GM23338 (cell line): ENCODE data around the gene ZNF641.

Experiments used
- CREB1 ChIP-seq: fragments of 250-450 bp; sonication (Bioruptor Pico); IDR thresholded peaks from 2 replicates; pipeline ENCODE4 v1.5.0; 2020; ENCODE audit warnings: low read depth, mild to moderate bottlenecking, moderate library complexity
- EZH2 ChIP-seq: fragments of 200-600 bp; sonication (generic); IDR thresholded peaks from one replicate; pipeline ENCODE4 v1.8.0; 2017; ENCODE audit warnings: antibody characterized with exemption, mild to moderate bottlenecking, low read depth; ENCODE audit not compliant: unreplicated experiment
- EZH2phosphoT487 ChIP-seq: fragments of 200-600 bp; sonication (generic); IDR thresholded peaks from one replicate; pipeline ENCODE4 v1.8.1; 2018; ENCODE audit warnings: antibody characterized with exemption; ENCODE audit not compliant: unreplicated experiment
- JUNB ChIP-seq: IDR thresholded peaks from one replicate; pipeline ENCODE4 v1.6.1; 2016; ENCODE audit warnings: antibody characterized with exemption; ENCODE audit not compliant: unreplicated experiment
- NANOG ChIP-seq: IDR thresholded peaks from 2 replicates; pipeline ENCODE4 v1.6.1; 2016; ENCODE audit warnings: antibody characterized with exemption, borderline replicate concordance
- POLR2AphosphoS5 ChIP-seq: IDR thresholded peaks from 2 replicates; pipeline ENCODE4 v1.6.1; 2016; ENCODE audit warnings: antibody characterized with exemption, low read depth
- REST ChIP-seq: IDR thresholded peaks from one replicate; pipeline ENCODE4 v1.6.1; 2018; ENCODE audit warnings: antibody characterized with exemption; ENCODE audit not compliant: unreplicated experiment
- STAT1 ChIP-seq: IDR thresholded peaks from one replicate; pipeline ENCODE4 v1.6.1; 2016; ENCODE audit warnings: antibody characterized with exemption; ENCODE audit not compliant: unreplicated experiment
- ZNF114 ChIP-seq: fragments of 250-450 bp; sonication (Bioruptor Pico); IDR thresholded peaks from 2 replicates; pipeline ENCODE4 v1.5.0; 2020; ENCODE audit warnings: mild to moderate bottlenecking, moderate library complexity
- ZNF331 ChIP-seq: fragments of 250-450 bp; sonication (Bioruptor Pico); IDR thresholded peaks from 2 replicates; pipeline ENCODE4 v1.5.0; 2020; ENCODE audit warnings: low read depth, mild to moderate bottlenecking, moderate library complexity
- ZNF462 ChIP-seq: fragments of 250-450 bp; sonication (Bioruptor Pico); IDR thresholded peaks from 2 replicates; pipeline ENCODE4 v1.5.0; 2020; ENCODE audit warnings: mild to moderate bottlenecking, moderate library complexity
- TF ChIP-seq, protein P1 (sequence below), 2 experiments: fragments of 200-600 bp in 1 of 2; sonication (generic) in 1 of 2; conservative IDR thresholded peaks; 2 replicates each; pipeline versions ENCODE4 v1.5.1 to v1.6.1; 2016 to 2017; ENCODE audit warnings: antibody characterized with exemption in 2 of 2, low read depth in 2 of 2, mild to moderate bottlenecking in 2 of 2, moderate library complexity in 1 of 2

- TF ChIP-seq CREB1 (CRISPR knock-in tag) (no peak), EZH2 (no peak), REST (no peak), JUNB (no peak), NANOG (no peak), POLR2AphosphoS5 (no peak), EZH2phosphoT487 (no peak), ZNF331 (CRISPR knock-in tag) (no peak), ZNF114 (CRISPR knock-in tag) (no peak), STAT1 (no peak), ZNF462 (CRISPR knock-in tag) (no peak)
- TF ChIP-seq, protein P1, sequence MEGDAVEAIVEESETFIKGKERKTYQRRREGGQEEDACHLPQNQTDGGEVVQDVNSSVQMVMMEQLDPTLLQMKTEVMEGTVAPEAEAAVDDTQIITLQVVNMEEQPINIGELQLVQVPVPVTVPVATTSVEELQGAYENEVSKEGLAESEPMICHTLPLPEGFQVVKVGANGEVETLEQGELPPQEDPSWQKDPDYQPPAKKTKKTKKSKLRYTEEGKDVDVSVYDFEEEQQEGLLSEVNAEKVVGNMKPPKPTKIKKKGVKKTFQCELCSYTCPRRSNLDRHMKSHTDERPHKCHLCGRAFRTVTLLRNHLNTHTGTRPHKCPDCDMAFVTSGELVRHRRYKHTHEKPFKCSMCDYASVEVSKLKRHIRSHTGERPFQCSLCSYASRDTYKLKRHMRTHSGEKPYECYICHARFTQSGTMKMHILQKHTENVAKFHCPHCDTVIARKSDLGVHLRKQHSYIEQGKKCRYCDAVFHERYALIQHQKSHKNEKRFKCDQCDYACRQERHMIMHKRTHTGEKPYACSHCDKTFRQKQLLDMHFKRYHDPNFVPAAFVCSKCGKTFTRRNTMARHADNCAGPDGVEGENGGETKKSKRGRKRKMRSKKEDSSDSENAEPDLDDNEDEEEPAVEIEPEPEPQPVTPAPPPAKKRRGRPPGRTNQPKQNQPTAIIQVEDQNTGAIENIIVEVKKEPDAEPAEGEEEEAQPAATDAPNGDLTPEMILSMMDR (conservative IDR thresholded peaks at IDR 0.05; ENCODE audit: low read depth in 2 of 2): no peak
Measured at GRCh38 chr12:48388460-48388859, 37.7 kb upstream of the ZNF641 start.
